Upper lobe of left lung (tissue), 4 donors: Measurements from ENCODE around the gene NFKBIL1.

ENCODE experiments used
- CTCF ChIP-seq, 6 experiments: fragments of 450-650 bp in 4 of 6; fragments of 200-600 bp in 2 of 6; sonication (generic) in 2 of 6; IDR thresholded peaks; one replicate each; pipeline ENCODE4 v1.5.1; 2016 to 2019; ENCODE audit warnings: antibody characterized with exemption in 6 of 6
- EP300 ChIP-seq, 4 donors: sonication (generic); formaldehyde crosslinking; IDR thresholded peaks; one replicate each; pipeline ENCODE4 v1.5.1; 2017; ENCODE audit warnings: antibody characterized with exemption in 4 of 4, control low read depth in 2 of 4
- POLR2A ChIP-seq, 4 donors: fragments of 450-650 bp; IDR thresholded peaks; one replicate each; pipeline ENCODE4 v1.5.1; 2016 to 2017; ENCODE audit warnings: antibody characterized with exemption in 4 of 4, mild to moderate bottlenecking in 2 of 4
- POLR2AphosphoS5 ChIP-seq, 2 donors: sonication (generic); formaldehyde crosslinking; IDR thresholded peaks; one replicate each; pipeline ENCODE4 v1.5.1; 2017; ENCODE audit warnings: antibody characterized with exemption in 2 of 2

- no peak for TF ChIP-seq CTCF (IDR thresholded peaks at IDR 0.05)
- no peak for TF ChIP-seq POLR2A (IDR thresholded peaks at IDR 0.05)
- no peak for TF ChIP-seq EP300 (IDR thresholded peaks at IDR 0.05)
- no peak for TF ChIP-seq POLR2AphosphoS5 (IDR thresholded peaks at IDR 0.05)
These were observed 2.7 kb upstream of the NFKBIL1 start for GRCh38 chr6:31544676-31545075.
